CD4-positive, alpha-beta T cell (primary cell): ENCODE data around the gene ABCB9. TPM values are rescaled to one million over a fixed set of nuclear protein-coding genes. Genes with fewer than 3 reads are reported as not detected.

ENCODE experiments used
- ATAC-seq: fragments of 200-7000 bp; cut with Tn5 transposase; one replicate; pipeline ENCODE4 v1.10.0; 2022; ENCODE audit warnings: mild to moderate bottlenecking; ENCODE audit not compliant: poor library complexity
- CTCF ChIA-PET: fragments of 350-600 bp; sonication (Branson Sonifier 250); formaldehyde crosslinking; loops from one replicate; lab custom pipeline; 2021; ENCODE audit warnings: antibody characterized with exemption, inconsistent platforms; lab: Charles Lee
- POLR2A ChIA-PET: fragments of 350-600 bp; sonication (Branson Sonifier 250); formaldehyde crosslinking; loops from one replicate; lab custom pipeline; 2021; ENCODE audit warnings: antibody characterized with exemption, inconsistent platforms; lab: Charles Lee
- DNase-seq, 14 experiments: peaks; one replicate each; pipeline ENCODE4 v3.0.0-alpha.2; 2013 to 2020; ENCODE audit warnings: mixed read lengths in 2 of 14
- H3K27ac ChIP-seq, 2 donors: one replicate each; pipeline versions ENCODE4 v1.5.1 to v1.7.0; 2013; ENCODE audit warnings: low read length in 2 of 2, low read depth in 1 of 2, mild to moderate bottlenecking in 1 of 2
- H3K27me3 ChIP-seq, 2 experiments: 1 replicate in 1 of 2; 2 replicates in 1 of 2; pipeline versions ENCODE4 v1.6.1 to v1.7.0; 2013; ENCODE audit warnings: low read length in 2 of 2, control low read depth in 1 of 2, mild to moderate bottlenecking in 1 of 2, moderate library complexity in 1 of 2; ENCODE audit not compliant: insufficient read depth in 2 of 2, control insufficient read depth in 1 of 2
- H3K36me3 ChIP-seq: one replicate; pipeline ENCODE4 v1.6.1; 2013; ENCODE audit warnings: low read length, control low read depth; ENCODE audit not compliant: insufficient read depth
- H3K4me1 ChIP-seq: one replicate; pipeline ENCODE4 v1.6.1; 2013; ENCODE audit warnings: low read length, control low read depth; ENCODE audit not compliant: insufficient read depth
- H3K4me3 ChIP-seq: one replicate; pipeline ENCODE4 v1.5.1; 2013; ENCODE audit warnings: mild to moderate bottlenecking, low read length, moderate library complexity
- H3K9me3 ChIP-seq, 2 experiments: 1 replicate in 1 of 2; 2 replicates in 1 of 2; pipeline versions ENCODE4 v1.6.1 to v1.7.0; 2013; ENCODE audit warnings: low read length in 2 of 2, mild to moderate bottlenecking in 2 of 2, control low read depth in 1 of 2, moderate library complexity in 1 of 2; ENCODE audit not compliant: control insufficient read depth in 1 of 2, insufficient read depth in 1 of 2
- H3K27ac Mint-ChIP-seq: one replicate; pipeline ENCODE4 v1.8.0; 2020; ENCODE audit warnings: mixed read lengths
- H3K27me3 Mint-ChIP-seq: one replicate; pipeline ENCODE4 v1.8.0; 2021; ENCODE audit warnings: mixed read lengths
- H3K36me3 Mint-ChIP-seq: one replicate; pipeline ENCODE4 v1.8.0; 2021; ENCODE audit warnings: low read depth, mixed read lengths
- H3K4me1 Mint-ChIP-seq: one replicate; pipeline ENCODE4 v1.8.0; 2021; ENCODE audit warnings: low read depth, mixed read lengths
- H3K4me3 Mint-ChIP-seq: one replicate; pipeline ENCODE4 v1.8.0; 2020; ENCODE audit warnings: mild to moderate bottlenecking, mixed read lengths
- H3K9me3 Mint-ChIP-seq: one replicate; pipeline ENCODE4 v1.8.0; 2020; ENCODE audit warnings: mixed read lengths
- intact Hi-C, 2 experiments: fragments of 100-400 bp; cut with DNase I in 1 of 2; cut with micrococcal nuclease in 1 of 2; formaldehyde crosslinking; loops; one replicate each; pipeline versions ENCODE4 v1.15.1 to v1.9.0; 2023 to 2025; cut with DNase I, micrococcal nuclease
- total RNA-seq, 174 experiments: library from RNA in 2 of 174; stranded (reverse) in 2 of 174; gene quantifications; one replicate each; pipeline ENCODE4 v1.2.3 and lab custom pipeline; 2021 to 2026
- TF ChIP-seq, protein P1 (sequence below): fragments of 200-600 bp; IDR thresholded peaks from one replicate; pipeline ENCODE4 v1.8.0; 2022; ENCODE audit warnings: antibody characterized with exemption, mild to moderate bottlenecking

The ABCB9 gene
- total RNA-seq, 2 experiments from 2014 or later, result 5.4 to 6.2 TPM

DNA sequence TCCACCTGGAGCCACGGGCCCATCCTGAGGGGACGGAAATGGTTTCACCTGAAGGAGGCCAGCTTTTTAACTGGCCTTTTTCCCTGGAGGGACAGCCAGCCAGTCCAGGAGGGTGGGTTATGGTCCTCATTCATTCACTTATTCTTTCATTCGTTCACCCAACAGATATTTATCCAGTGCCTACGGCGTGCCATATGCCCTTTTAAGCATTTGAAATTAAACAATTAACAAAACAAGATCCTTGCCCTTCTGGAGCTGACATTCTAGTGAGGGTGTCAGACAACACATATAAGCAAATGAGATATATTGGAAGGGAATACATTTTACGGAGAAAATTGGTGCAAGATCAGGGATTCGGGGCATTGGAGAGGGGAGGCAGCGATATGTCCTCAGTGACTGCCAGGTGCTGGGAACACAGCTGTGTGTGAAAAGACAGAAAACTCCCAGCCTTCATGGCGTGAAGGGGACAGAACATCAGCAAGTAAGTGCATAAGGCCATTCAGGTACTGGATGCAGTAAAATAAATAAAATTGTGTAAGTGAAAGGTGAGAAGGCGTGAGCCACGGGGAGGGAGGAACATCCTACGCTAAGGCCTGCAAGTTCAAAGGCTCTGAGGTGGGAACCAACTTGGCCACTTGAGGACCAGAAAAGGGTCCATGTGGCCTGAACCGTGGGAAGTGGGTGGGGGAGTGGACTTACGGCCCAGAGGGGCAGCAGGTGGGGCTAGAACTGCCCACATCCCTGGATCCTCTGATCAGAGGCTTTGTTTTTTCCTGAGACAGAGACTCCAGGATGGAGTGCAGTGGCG lies 684 bp upstream of the ABCB9 start:
- H3K36me3 ChIP-seq, result no peaks in the 10 kb centered on the region
- peaks cover 28% of the 10 kb centered on the region for H3K4me1 ChIP-seq
- no peaks in the 10 kb centered on the region for H3K27me3 ChIP-seq
- TF ChIP-seq, protein P1, sequence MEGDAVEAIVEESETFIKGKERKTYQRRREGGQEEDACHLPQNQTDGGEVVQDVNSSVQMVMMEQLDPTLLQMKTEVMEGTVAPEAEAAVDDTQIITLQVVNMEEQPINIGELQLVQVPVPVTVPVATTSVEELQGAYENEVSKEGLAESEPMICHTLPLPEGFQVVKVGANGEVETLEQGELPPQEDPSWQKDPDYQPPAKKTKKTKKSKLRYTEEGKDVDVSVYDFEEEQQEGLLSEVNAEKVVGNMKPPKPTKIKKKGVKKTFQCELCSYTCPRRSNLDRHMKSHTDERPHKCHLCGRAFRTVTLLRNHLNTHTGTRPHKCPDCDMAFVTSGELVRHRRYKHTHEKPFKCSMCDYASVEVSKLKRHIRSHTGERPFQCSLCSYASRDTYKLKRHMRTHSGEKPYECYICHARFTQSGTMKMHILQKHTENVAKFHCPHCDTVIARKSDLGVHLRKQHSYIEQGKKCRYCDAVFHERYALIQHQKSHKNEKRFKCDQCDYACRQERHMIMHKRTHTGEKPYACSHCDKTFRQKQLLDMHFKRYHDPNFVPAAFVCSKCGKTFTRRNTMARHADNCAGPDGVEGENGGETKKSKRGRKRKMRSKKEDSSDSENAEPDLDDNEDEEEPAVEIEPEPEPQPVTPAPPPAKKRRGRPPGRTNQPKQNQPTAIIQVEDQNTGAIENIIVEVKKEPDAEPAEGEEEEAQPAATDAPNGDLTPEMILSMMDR, result no peak
- intact Hi-C loops, result loop anchor here in 1 of 2 experiments (1.0 to 5.0 kb wide), 2 partner anchors 7 to 395 kb away; partner anchors contain the start of gene SBNO1
- peak overlapping the region; percentile 2 to 44 for H3K27ac ChIP-seq
- Mint-ChIP-seq H3K4me1 (peaks cover 5% of the 10 kb centered on the region), H3K27ac (peak overlapping the region; percentile 14), H3K4me3 (peak overlapping the region; percentile 45), H3K27me3 (no peaks in the 10 kb centered on the region), H3K36me3 (no peaks in the 10 kb centered on the region), H3K9me3 (no peaks in the 10 kb centered on the region)
- ChIA-PET POLR2A (interaction anchor here (0.6 to 3.0 kb wide), 13 partner anchors 8 to 1176 kb away, joined by 3 to 47 read pairs (median 3); partner anchors contain the start of genes ARL6IP4, ATP6V0A2, B3GNT4 and HIP1R), CTCF (interaction anchor here (1.0 to 1.1 kb wide), 2 partner anchors 8 to 173 kb away, joined by 3 to 4 read pairs; partner anchors contain the start of gene OGFOD2)
- H3K9me3 ChIP-seq, result no peaks in the 10 kb centered on the region
- peak in 1 of 14 experiments; percentile 33 for DNase-seq
- ATAC-seq, result no peak
- H3K4me3 ChIP-seq, result no peak overlapping the region

DNA sequence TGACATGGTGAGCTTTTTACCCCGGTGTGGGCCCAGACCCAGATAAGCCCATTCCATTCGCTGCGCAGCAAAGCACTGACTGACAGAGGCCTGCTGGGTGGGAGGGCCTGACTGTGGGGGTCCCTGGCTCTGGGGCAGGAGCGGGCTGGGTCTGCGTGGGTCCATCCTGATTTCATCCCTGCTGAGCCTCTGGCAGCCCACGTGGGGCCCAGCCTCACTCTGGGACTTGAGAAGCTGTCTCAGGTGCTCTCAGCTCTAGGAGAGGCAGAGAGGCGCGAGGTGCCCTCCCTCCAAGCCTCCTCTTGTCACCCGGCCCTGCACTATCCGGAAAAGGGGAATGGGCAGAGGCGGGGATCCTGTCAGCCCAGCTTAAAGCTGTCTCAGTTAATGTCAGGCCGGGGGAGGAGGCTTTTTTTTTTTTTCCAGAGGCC lies 927 bp downstream of the ABCB9 start:
- H3K9me3 Mint-ChIP-seq, result no peaks in the 10 kb centered on the region
- CTCF ChIA-PET, result interaction anchor here (1.0 kb wide), 1 partner anchor 13 kb away, joined by 3 read pairs; no protein-coding TSS in a partner anchor
- H3K36me3 Mint-ChIP-seq, result no peaks in the 10 kb centered on the region
- Histone ChIP-seq H3K27ac (no peak overlapping the region), H3K36me3 (no peaks in the 10 kb centered on the region), H3K4me3 (peak overlapping the region; percentile 78), H3K4me1 (peaks cover 28% of the 10 kb centered on the region), H3K27me3 (no peaks in the 10 kb centered on the region), H3K9me3 (no peaks in the 10 kb centered on the region)
- no peak overlapping the region for H3K27ac Mint-ChIP-seq
- ATAC-seq (no peak), DNase-seq (peak in 1 of 14 experiments; percentile 36)
- peak overlapping the region; percentile 11 for H3K4me3 Mint-ChIP-seq
- no peaks in the 10 kb centered on the region for H3K27me3 Mint-ChIP-seq
- TF ChIP-seq, protein P1, result no peak
- peaks cover 5% of the 10 kb centered on the region for H3K4me1 Mint-ChIP-seq
- intact Hi-C loops, result loop anchor here in 1 of 2 experiments (5.0 kb wide), 1 partner anchor 397 kb away; the partner anchor contains the start of gene SBNO1
- POLR2A ChIA-PET, result interaction anchor here (0.7 to 3.0 kb wide), 5 partner anchors 10 to 267 kb away, joined by 3 to 47 read pairs (median 5); partner anchors contain the start of genes MPHOSPH9, MTRFR, OGFOD2 and VPS37B

DNA sequence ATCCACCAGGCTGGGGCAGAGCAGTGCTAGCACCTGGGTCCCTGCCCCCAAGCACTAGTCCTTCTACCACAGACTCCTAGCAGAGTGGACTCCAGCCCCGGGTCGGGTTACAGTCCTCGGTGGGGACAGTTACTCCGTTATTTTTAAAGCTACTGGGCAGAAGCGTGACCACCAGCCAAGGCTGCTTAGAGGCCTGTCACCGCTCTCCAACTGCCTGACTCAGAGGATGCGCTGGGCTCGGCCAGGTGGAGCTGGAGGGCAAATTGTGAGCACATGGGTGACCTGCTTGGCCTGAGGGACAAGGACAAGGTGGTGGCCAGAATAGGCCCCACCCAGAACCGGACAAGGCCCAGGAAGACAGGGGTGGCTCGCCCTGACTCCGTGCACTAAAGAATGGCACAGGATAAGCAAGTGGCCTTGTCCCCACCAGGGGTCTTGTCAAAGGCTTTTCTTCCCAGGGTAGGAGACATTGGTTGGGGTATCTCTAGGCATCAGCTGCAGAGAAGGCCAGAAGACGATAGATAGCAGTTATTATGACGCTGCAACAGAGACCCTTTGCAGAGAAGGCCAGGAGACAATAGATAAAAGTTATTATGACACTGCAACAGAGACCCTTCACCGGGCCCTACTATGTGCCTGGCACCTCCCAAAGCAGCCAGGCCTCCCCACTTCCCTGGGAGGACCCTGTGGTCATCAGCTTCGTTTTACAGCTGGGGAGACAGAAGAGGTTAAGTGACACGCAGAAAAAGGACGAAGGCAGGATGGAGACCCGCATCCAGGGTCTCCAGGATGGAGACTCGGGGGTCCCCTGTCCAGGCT lies 1.6 kb downstream of the ABCB9 start:
- TF ChIP-seq, protein P1, result no peak
- POLR2A ChIA-PET, result interaction anchor here (1.0 to 3.0 kb wide), 3 partner anchors 11 to 104 kb away, joined by 3 to 47 read pairs (median 5); partner anchors contain the start of genes OGFOD2 and VPS37B
- H3K9me3 Mint-ChIP-seq, result no peaks in the 10 kb centered on the region

More for the DNA sequence above, 1.6 kb downstream of the ABCB9 start:
- Mint-ChIP-seq H3K27ac (peak overlapping the region; percentile 18), H3K27me3 (no peaks in the 10 kb centered on the region), H3K4me3 (peak overlapping the region; percentile 82), H3K4me1 (peaks cover 5% of the 10 kb centered on the region), H3K36me3 (no peaks in the 10 kb centered on the region)
- no peak for ATAC-seq
- no peaks in the 10 kb centered on the region for H3K9me3 ChIP-seq
- no peak overlapping the region for H3K4me3 ChIP-seq
- H3K36me3 ChIP-seq, result no peaks in the 10 kb centered on the region
- intact Hi-C loops, result loop anchor here in 1 of 2 experiments (5.0 kb wide), 1 partner anchor 398 kb away; the partner anchor contains the start of gene SBNO1
- no peak for DNase-seq
- no peak overlapping the region for H3K27ac ChIP-seq
- no peaks in the 10 kb centered on the region for H3K27me3 ChIP-seq
- H3K4me1 ChIP-seq, result peaks cover 28% of the 10 kb centered on the region
- CTCF ChIA-PET, result interaction anchor here (1.0 kb wide), 1 partner anchor 13 kb away, joined by 3 read pairs; no protein-coding TSS in a partner anchor
